Measurements from ENCODE around the gene MRGPRF.

The MRGPRF gene

GRCh38 chr11:69055598-69056516 is 42.8 kb upstream of the MRGPRF start:
- no peak overlapping the region for H3K4me2 ChIP-seq (ENCODE audit: insufficient read depth, low read length)
- H3K4me3 ChIP-seq (ENCODE audit: low read depth in 1 of 2, low read length in 2 of 2), result no peak overlapping the region
- no peaks in the 10 kb centered on the region for H3K27me3 ChIP-seq (ENCODE audit: insufficient read depth, low read length, poor library complexity)
- peaks cover 5% of the 10 kb centered on the region for H3K4me1 ChIP-seq (ENCODE audit: insufficient read depth, low read length)
- ATAC-seq (ENCODE audit: insufficient read depth, low read depth) (no peak), DNase-seq (no peak)
- H4K20me1 ChIP-seq (ENCODE audit: insufficient read depth, low read length), result peaks cover 64% of the 10 kb centered on the region
- no peaks in the 10 kb centered on the region for H3K9me3 ChIP-seq (ENCODE audit: insufficient read depth, low read length, severe bottlenecking)
- peaks cover 23% of the 10 kb centered on the region for H3K36me3 ChIP-seq (ENCODE audit: insufficient read depth, low read length)
- H2AFZ ChIP-seq (ENCODE audit: low read depth, low read length), result no peak overlapping the region
- H3K27ac ChIP-seq (ENCODE audit: low read length), result no peak overlapping the region
- H3K9ac ChIP-seq (ENCODE audit: low read depth, low read length), result no peak overlapping the region
- H3K79me2 ChIP-seq (ENCODE audit: insufficient read depth, low read length), result peaks cover 29% of the 10 kb centered on the region
- TF ChIP-seq, protein P1, sequence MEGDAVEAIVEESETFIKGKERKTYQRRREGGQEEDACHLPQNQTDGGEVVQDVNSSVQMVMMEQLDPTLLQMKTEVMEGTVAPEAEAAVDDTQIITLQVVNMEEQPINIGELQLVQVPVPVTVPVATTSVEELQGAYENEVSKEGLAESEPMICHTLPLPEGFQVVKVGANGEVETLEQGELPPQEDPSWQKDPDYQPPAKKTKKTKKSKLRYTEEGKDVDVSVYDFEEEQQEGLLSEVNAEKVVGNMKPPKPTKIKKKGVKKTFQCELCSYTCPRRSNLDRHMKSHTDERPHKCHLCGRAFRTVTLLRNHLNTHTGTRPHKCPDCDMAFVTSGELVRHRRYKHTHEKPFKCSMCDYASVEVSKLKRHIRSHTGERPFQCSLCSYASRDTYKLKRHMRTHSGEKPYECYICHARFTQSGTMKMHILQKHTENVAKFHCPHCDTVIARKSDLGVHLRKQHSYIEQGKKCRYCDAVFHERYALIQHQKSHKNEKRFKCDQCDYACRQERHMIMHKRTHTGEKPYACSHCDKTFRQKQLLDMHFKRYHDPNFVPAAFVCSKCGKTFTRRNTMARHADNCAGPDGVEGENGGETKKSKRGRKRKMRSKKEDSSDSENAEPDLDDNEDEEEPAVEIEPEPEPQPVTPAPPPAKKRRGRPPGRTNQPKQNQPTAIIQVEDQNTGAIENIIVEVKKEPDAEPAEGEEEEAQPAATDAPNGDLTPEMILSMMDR (IDR thresholded peaks at IDR 0.05; ENCODE audit: borderline replicate concordance, extremely low read depth, low read length, poor library complexity, severe bottlenecking), result no peak
- TF ChIP-seq EZH2 (IDR thresholded peaks at IDR 0.05; ENCODE audit: borderline replicate concordance, low read depth, low read length, severe bottlenecking), result no peak

- Histone ChIP-seq H3K9ac (ENCODE audit: low read depth, low read length) (no peak overlapping the region), H2AFZ (ENCODE audit: low read depth, low read length) (no peak overlapping the region), H3K4me2 (ENCODE audit: insufficient read depth, low read length) (no peak overlapping the region), H3K27me3 (ENCODE audit: insufficient read depth, low read length, poor library complexity) (no peaks in the 10 kb centered on the region), H4K20me1 (ENCODE audit: insufficient read depth, low read length) (peaks cover 62% of the 10 kb centered on the region), H3K4me3 (ENCODE audit: low read depth in 1 of 2, low read length in 2 of 2) (no peak overlapping the region), H3K79me2 (ENCODE audit: insufficient read depth, low read length) (peaks cover 33% of the 10 kb centered on the region), H3K4me1 (ENCODE audit: insufficient read depth, low read length) (peaks cover 12% of the 10 kb centered on the region), H3K36me3 (ENCODE audit: insufficient read depth, low read length) (peaks cover 23% of the 10 kb centered on the region), H3K27ac (ENCODE audit: low read length) (no peak overlapping the region), H3K9me3 (ENCODE audit: insufficient read depth, low read length, severe bottlenecking) (no peaks in the 10 kb centered on the region)
- TF ChIP-seq, protein P1 (IDR thresholded peaks at IDR 0.05; ENCODE audit: borderline replicate concordance, extremely low read depth, low read length, poor library complexity, severe bottlenecking), result no peak
- no peak for TF ChIP-seq EZH2 (IDR thresholded peaks at IDR 0.05; ENCODE audit: borderline replicate concordance, low read depth, low read length, severe bottlenecking)
- no peak for DNase-seq
- ATAC-seq (ENCODE audit: insufficient read depth, low read depth), result no peak
Measured at GRCh38 chr11:69055212-69055586, 42.2 kb upstream of the MRGPRF start.

DNA sequence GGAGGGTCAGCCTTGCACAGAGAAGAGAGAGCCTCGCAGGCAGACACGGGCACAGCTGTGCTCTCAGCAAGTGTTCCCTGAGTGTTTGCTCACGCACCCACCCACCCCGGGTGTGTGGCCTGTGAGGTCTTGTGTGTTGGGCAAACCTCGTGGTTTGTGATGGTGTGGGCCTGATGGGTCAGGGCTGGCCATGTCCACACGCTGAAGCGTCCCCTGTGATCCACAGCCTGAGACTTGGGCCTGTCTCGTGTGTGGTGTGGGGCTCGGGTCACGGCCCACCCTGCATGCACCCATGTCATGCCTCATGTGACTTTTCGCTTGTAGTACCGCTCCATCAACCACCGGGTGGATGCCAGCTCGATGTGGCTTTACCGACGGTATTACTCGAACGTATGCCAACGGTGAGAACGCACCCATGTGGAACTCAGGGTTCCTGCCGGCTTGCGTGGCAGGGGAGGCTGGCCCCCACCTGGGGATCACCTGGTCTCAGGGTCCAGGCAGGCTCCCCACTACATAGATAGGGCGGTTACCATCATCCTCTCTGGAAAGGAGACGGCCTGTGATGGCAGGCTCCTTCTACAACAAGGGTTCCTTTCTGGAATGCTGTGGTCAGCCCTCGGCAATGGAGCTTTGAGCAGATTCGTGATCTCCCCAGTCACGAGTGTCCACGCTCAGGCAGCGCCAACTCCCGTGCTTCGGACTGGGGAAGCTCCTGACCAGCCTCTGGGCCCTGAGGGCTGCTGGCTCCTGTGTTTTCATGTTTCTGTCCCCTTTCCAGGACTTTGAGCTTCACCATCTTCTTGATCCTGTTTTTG is 41.6 kb upstream of the MRGPRF start:
- peaks cover 18% of the 10 kb centered on the region for H3K4me1 ChIP-seq (ENCODE audit: insufficient read depth, low read length)
- no peaks in the 10 kb centered on the region for H3K9me3 ChIP-seq (ENCODE audit: insufficient read depth, low read length, severe bottlenecking)
- no peak overlapping the region for H3K4me3 ChIP-seq (ENCODE audit: low read depth in 1 of 2, low read length in 2 of 2)
- no peak for ATAC-seq (ENCODE audit: insufficient read depth, low read depth)
- no peak overlapping the region for H3K4me2 ChIP-seq (ENCODE audit: insufficient read depth, low read length)
- H2AFZ ChIP-seq (ENCODE audit: low read depth, low read length), result no peak overlapping the region
- peaks cover 23% of the 10 kb centered on the region for H3K36me3 ChIP-seq (ENCODE audit: insufficient read depth, low read length)
- TF ChIP-seq EZH2 (IDR thresholded peaks at IDR 0.05; ENCODE audit: borderline replicate concordance, low read depth, low read length, severe bottlenecking), result no peak
- TF ChIP-seq, protein P1 (IDR thresholded peaks at IDR 0.05; ENCODE audit: borderline replicate concordance, extremely low read depth, low read length, poor library complexity, severe bottlenecking), result no peak
- no peak overlapping the region for H3K27ac ChIP-seq (ENCODE audit: low read length)
- no peak for DNase-seq
- no peaks in the 10 kb centered on the region for H3K27me3 ChIP-seq (ENCODE audit: insufficient read depth, low read length, poor library complexity)
- H4K20me1 ChIP-seq (ENCODE audit: insufficient read depth, low read length), result peaks cover 56% of the 10 kb centered on the region
- H3K9ac ChIP-seq (ENCODE audit: low read depth, low read length), result no peak overlapping the region
- H3K79me2 ChIP-seq (ENCODE audit: insufficient read depth, low read length), result peaks cover 39% of the 10 kb centered on the region
